Mesothelial cell of epicardium (in vitro differentiated cells): ENCODE results near the gene BPIFB4. TPM values are rescaled to one million over a fixed set of nuclear protein-coding genes. Genes with fewer than 3 reads are reported as not detected.
"Not testable (repeated sequence)": the region's sequence is repeated elsewhere in the genome, so short reads cannot be mapped to it uniquely, and the experiment has no call there.

ENCODE experiments used
- DNase-seq, 2 experiments: peaks; one replicate each; pipeline ENCODE4 v3.0.0; 2021; ENCODE audit warnings: low spot score in 2 of 2; ENCODE audit not compliant: unreplicated experiment in 2 of 2
- H3K27ac Mint-ChIP-seq: 2 replicates; pipeline ENCODE4 v1.8.0; 2021; ENCODE audit warnings: mixed read lengths
- H3K27me3 Mint-ChIP-seq: 2 replicates; pipeline ENCODE4 v1.8.0; 2021; ENCODE audit warnings: low read depth, mixed read lengths
- H3K36me3 Mint-ChIP-seq: 2 replicates; pipeline ENCODE4 v1.8.0; 2021; ENCODE audit warnings: mixed read lengths
- H3K4me1 Mint-ChIP-seq: 2 replicates; pipeline ENCODE4 v1.8.0; 2021; ENCODE audit warnings: mixed read lengths
- H3K4me3 Mint-ChIP-seq: 2 replicates; pipeline ENCODE4 v1.8.0; 2021; ENCODE audit warnings: mild to moderate bottlenecking, moderate library complexity, mixed read lengths
- H3K9me3 Mint-ChIP-seq: 2 replicates; pipeline ENCODE4 v1.8.0; 2021; ENCODE audit warnings: mixed read lengths
- CTCF ChIP-seq: fragments of 200-600 bp; sonication (generic); IDR thresholded peaks from one replicate; pipeline ENCODE4 v1.5.0; 2021; ENCODE audit warnings: antibody characterized with exemption; ENCODE audit not compliant: unreplicated experiment
- total RNA-seq: library from RNA; stranded (reverse); gene quantifications from 3 replicates; pipeline ENCODE4 v1.2.1, GENCODE V29; 2021

The BPIFB4 gene
- total RNA-seq, 1 donor from 2014 or later = not detected

DNA sequence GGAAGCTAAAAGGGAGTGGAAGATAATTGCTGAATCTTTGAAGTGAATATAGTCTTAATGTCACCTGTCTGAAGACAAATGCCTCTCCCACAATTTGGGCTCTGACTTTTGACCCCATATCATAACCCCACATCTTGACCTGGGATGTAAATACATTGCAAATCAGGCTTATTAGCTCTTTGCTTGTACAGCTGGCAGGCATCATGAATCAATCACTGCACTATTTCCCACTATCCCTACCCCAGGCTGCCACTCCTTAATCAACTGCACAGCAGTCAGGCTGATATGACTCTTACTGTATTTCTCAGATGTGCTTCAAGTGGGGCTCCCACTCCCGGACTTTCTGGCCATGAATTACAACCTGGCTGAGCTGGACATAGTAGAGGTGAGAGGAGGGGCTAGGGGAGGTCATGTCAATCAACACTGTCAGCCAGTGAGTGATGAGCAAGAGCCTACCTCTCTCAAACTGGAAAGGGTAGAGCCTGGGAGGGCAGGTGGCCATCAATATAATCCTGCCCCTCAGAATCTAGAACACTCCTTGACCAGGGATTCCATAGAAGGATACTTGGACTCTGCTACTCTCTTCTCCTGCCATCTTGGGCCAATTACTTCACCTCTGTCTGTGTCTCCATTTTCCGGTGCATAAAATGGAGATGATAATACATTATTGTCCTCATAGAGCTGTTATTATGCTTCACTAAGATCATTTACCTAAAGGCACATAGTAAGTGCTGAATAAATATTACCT lies 36.3 kb upstream of the BPIFB4 start:
- H3K36me3 Mint-ChIP-seq = peaks cover 2% of the 10 kb centered on the region
- H3K4me1 Mint-ChIP-seq = no peaks in the 10 kb centered on the region
- peaks cover 22% of the 10 kb centered on the region for H3K9me3 Mint-ChIP-seq
- no peak for DNase-seq
- no peak overlapping the region for H3K27ac Mint-ChIP-seq
- H3K27me3 Mint-ChIP-seq = peaks cover 25% of the 10 kb centered on the region
- TF ChIP-seq CTCF = no peak
- no peak overlapping the region for H3K4me3 Mint-ChIP-seq

- Mint-ChIP-seq H3K4me3 (no peak overlapping the region), H3K36me3 (peaks cover 2% of the 10 kb centered on the region), H3K27me3 (peaks cover 20% of the 10 kb centered on the region), H3K27ac (no peak overlapping the region), H3K4me1 (no peaks in the 10 kb centered on the region), H3K9me3 (peaks cover 22% of the 10 kb centered on the region)
- no peak for TF ChIP-seq CTCF
- DNase-seq = no peak
Measured at GRCh38 chr20:33043731-33044181, 35.7 kb upstream of the BPIFB4 start.

DNA sequence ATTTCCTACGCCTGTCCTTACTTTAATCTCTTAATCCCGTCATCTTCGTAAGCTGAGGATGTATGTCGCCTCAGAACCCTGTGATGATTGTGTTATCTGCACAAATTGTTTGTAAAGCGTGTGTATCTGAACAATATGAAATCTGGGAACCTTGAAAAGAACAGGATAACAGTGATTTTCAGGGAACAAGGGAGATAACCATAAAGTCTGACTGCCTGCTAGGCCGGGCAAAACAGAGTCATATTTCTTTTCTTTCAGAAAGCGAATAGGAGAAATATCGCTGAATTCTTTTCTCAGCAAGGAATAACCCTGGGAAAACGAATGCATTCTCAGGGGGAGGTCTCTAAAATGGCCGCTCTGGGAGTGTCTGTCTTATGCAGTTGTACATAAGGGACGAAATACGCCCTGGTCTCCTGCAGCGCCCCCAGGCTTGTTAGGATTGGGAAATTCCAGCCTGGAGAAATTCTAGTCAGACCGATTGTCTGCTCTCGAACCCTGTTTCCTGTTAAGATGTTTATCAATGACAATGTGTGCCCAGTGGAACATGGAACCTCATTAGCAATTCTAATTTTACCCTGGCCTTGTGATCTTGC lies 34.2 kb upstream of the BPIFB4 start:
- not testable (repeated sequence) for H3K27me3 Mint-ChIP-seq, H3K36me3 Mint-ChIP-seq, DNase-seq, H3K4me3 Mint-ChIP-seq, H3K4me1 Mint-ChIP-seq, H3K27ac Mint-ChIP-seq
- H3K9me3 Mint-ChIP-seq = peaks cover 22% of the 10 kb centered on the region

- TF ChIP-seq CTCF = no peak
- Mint-ChIP-seq H3K36me3 (peaks cover 2% of the 10 kb centered on the region), H3K4me1 (no peaks in the 10 kb centered on the region), H3K9me3 (peaks cover 22% of the 10 kb centered on the region), H3K4me3 (no peak overlapping the region), H3K27ac (no peak overlapping the region), H3K27me3 (peaks cover 1% of the 10 kb centered on the region)
- DNase-seq = no peak
Measured at GRCh38 chr20:33046412-33046811, 33.0 kb upstream of the BPIFB4 start.

DNA sequence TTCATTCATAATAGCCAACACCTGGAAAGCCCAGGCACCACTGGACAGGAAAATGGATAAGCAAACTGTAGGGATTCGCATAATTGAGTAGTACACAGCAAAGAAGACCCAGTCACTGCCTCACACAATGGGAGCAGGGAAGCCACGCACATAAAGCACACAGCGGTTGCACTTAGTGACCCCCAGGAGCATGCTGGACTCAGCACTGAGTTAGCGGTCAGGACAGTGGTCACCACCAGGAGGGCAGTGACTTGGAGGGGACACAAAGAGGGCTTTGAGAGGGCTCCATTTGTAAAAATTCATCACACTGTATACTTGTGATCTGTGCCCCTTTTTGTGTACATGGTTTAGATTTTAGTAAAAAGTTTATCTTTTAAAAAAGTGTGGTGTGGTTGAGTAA lies 28.1 kb upstream of the BPIFB4 start:
- Mint-ChIP-seq H3K36me3 (no peaks in the 10 kb centered on the region), H3K4me1 (no peaks in the 10 kb centered on the region), H3K9me3 (peaks cover 7% of the 10 kb centered on the region), H3K4me3 (no peak overlapping the region), H3K27me3 (peaks cover 6% of the 10 kb centered on the region), H3K27ac (no peak overlapping the region)
- no peak for TF ChIP-seq CTCF
- no peak for DNase-seq

DNA sequence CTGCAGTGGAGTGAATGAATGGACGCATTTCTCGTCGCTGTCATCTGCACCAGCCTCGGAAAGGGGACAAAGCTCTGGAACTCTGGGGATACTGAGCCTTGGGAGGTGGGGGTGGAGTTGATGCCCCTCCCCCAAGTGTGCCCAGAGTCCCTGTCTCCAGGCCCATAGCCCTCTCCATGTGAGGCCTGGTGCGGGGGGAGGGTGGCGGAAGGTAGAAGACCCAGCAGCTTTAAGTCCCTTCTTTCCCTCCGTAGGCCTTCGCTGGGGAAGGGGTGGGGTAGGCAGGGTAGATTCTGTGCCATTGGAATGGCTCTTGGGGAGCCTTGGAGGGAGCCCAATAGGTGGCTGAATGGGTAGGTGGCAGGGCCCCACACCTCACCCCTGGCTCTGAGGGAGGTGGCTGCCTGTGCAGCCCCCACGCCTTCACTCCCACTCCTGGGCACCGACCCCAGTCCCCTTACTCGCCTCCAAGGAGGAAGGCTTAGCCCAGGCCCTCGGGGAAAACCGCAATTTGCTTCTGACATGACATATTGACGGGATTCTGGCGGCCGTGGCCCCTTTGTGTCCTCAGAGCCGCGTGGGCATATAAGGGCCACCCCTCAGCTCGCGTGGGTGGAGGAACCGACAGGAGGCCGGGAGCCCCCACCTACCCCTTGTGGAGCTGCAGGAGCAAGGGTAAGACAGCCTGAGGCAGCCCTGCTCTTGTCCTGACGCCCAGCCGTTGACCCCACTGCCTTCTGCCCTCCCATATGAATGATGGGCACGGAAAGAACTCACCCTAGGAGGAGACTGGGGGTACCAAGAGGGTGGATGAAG lies 25.9 kb upstream of the BPIFB4 start, which contains the start of gene BPIFB3:
Gene BPIFB3, plus strand, starts transcription at position 613 of the 816 bp plus-strand sequence. CDS start 1,533 bp downstream, outside the sequence.
- H3K4me1 Mint-ChIP-seq = no peaks in the 10 kb centered on the region
- no peak for TF ChIP-seq CTCF
- no peaks in the 10 kb centered on the region for H3K36me3 Mint-ChIP-seq
- H3K27me3 Mint-ChIP-seq = peaks cover 9% of the 10 kb centered on the region
- no peak within 1 kb of the TSS for H3K4me3 Mint-ChIP-seq
- H3K9me3 Mint-ChIP-seq = no peaks in the 10 kb centered on the region
- no peak within 1 kb of the TSS for H3K27ac Mint-ChIP-seq
- no peak for DNase-seq
